Ectodermal cell (in vitro differentiated cells): ENCODE results near the gene TMEM190.

ENCODE experiments used
- H3K27ac ChIP-seq: 2 replicates; pipeline ENCODE4 v1.7.0; 2013; ENCODE audit warnings: mild to moderate bottlenecking, low read depth, low read length; ENCODE audit not compliant: insufficient read depth, poor library complexity, severe bottlenecking
- H3K27me3 ChIP-seq: 2 replicates; pipeline ENCODE4 v1.7.0; 2013; ENCODE audit warnings: mild to moderate bottlenecking, low read length; ENCODE audit not compliant: insufficient read depth, control insufficient read depth, poor library complexity, severe bottlenecking
- H3K36me3 ChIP-seq: one replicate; pipeline ENCODE4 v1.7.0; 2013; ENCODE audit warnings: low read length; ENCODE audit not compliant: control insufficient read depth, insufficient read depth
- H3K4me1 ChIP-seq: one replicate; pipeline ENCODE4 v1.7.0; 2013; ENCODE audit warnings: low read length; ENCODE audit not compliant: control insufficient read depth, insufficient read depth
- H3K4me3 ChIP-seq: 2 replicates; pipeline ENCODE4 v1.7.0; 2013; ENCODE audit warnings: low read depth, low read length, control low read depth; ENCODE audit not compliant: insufficient read depth
- H3K9me3 ChIP-seq: 2 replicates; pipeline ENCODE4 v1.7.0; 2013; ENCODE audit warnings: mild to moderate bottlenecking, low read length, moderate library complexity; ENCODE audit not compliant: control insufficient read depth
- whole genome bisulfite sequencing, 2 experiments: methylation state at CpG; one replicate each; pipeline ENCODE4 v1.1.7; 2013; ENCODE audit warnings: missing lambda C conversion rate in 2 of 2; 5-methylcytosine and 5-hydroxymethylcytosine counted together

Gene TMEM190

DNA sequence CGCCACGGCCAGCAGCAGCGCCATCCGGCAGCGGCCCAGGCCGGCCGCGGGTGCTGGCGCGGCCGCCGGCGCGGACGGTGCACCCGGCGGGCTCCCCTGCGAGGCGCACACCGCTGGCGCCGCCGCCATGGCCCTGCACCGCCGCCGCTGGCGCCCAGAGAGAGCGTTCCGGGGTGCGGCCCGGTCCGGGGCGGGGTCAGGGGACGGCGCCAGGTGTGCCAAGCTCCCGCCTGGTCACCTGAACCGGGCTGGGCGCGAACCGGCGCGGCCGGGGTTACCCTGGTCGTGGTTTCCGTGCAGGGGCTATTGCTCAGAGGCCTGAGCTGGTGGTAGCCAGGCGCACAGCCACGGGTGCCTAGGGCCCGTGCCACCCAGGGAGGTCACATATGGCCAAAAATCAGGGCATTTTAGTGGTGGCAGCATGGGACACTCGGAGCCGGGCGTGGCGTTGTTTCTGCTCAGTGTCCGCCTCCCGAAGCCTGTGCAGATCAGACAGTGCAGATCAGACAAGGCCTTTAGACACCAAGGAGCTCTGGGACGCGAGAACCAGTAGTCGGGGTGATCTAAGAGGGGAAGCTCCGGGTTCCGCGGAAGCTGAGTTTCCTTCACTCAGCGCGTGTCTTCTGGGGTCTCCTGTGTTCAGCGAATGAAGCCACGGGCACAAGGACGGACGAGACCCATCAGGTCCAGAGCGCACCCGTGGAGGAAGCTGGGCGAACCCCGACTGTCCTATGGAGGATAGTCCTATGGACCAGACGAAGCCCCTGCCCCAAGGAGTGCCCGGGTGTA is 7.7 kb downstream of the TMEM190 start, which contains the start of gene TMEM238:
TSS of gene TMEM238 (minus strand) at position 162 of the 789 bp plus-strand sequence. CDS start at position 129, 33 bp downstream.
- H3K4me3 ChIP-seq = peak within 1 kb of the TSS; percentile 83
- H3K4me1 ChIP-seq = peaks cover 24% of the 10 kb centered on the region
- H3K9me3 ChIP-seq = no peaks in the 10 kb centered on the region
- peaks cover 25% of the 10 kb centered on the region for H3K36me3 ChIP-seq
- H3K27me3 ChIP-seq = peaks cover 15% of the 10 kb centered on the region
- WGBS, 2 experiments = 35 to 38% methylated on average over 72 of the region's 72 CpGs
- peak within 1 kb of the TSS; percentile 31 for H3K27ac ChIP-seq

DNA sequence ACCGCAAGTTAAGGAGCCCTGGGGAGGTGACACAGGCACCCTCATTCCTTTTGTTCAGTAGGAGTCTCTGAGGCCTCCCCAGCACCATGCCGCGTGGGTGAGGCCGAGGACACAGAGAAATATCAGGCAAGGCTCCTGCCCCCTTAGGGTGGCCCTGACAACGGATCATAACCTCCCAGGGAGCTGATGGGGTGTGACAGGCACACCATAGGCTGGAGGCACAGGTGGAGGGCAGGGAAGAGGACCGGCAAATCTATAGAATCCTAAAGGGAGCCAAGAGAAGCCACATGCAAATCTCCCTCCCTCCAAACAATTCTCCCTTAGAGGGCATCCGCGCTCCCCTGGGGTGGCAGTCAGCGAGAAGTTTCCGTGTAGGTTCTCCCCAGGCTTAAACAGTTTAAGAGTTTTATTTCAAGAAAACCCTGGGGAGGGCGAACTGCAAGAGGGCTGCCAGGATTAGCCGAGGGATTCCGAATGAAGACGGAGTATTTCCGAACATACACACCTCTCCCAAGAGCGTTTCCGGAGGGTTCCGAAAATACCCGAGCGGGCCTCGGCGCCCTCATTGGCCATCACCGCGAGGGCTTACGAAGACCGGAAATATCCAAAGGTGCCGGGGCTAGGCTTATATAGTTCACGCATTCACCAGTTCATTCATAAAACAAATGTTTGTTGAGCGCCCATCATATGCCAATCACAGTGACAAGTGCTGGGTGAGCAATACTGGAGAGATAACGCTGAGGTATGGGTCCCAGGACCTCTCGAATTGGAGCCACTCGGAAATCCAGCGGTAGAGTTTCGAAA is 8.5 kb downstream of the TMEM190 start:
- Histone ChIP-seq H3K27me3 (peaks cover 12% of the 10 kb centered on the region), H3K9me3 (no peaks in the 10 kb centered on the region), H3K4me3 (peak overlapping the region; percentile 83), H3K4me1 (peaks cover 32% of the 10 kb centered on the region), H3K36me3 (peaks cover 32% of the 10 kb centered on the region), H3K27ac (peak overlapping the region; percentile 68)
- WGBS, 2 experiments = 8% methylated on average over 34 of the region's 34 CpGs

DNA sequence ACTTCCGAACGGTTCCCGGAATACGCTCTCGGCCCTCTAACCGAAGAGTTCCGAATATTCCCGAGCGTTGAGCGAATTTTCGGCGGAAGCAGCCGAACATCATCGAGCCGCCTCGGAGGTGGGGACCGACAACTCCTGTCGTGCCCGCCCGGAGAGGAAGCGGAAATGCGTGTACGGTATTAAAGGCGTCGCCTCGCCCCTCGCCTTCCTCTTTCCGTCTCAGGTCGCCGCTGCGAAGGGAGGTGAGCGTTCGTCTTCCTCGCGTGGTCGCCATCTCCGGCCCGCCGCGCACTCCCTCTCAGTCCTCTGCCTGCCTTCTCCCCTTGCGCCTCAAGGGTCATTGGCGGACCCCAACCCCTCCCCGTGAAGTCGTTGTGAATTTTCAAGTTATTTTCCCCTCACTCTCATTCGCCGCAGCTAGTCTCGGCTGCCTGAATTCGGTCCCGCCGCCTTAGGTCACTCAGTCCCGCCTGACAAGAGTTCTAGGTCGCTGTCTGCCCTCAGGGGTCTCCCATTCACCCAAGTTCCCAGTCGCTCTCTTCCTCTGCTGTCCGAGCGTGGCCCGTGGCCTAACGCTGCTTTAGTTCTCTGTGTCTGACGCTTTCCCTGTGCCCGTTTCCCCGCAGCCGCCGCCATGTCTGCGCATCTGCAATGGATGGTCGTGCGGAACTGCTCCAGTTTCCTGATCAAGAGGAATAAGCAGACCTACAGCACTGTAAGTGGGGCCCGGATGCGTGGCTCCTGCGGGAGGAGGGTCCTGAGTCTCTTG is 9.3 kb downstream of the TMEM190 start, which contains the start of gene RPL28:
TSS of gene RPL28 (plus strand) at position 209 of the 769 bp plus-strand sequence. CDS start at position 635, 426 bp downstream.
- WGBS, 2 experiments = 0% methylated on average over 68 of the region's 68 CpGs
- peak within 1 kb of the TSS; percentile 83 for H3K4me3 ChIP-seq

DNA sequence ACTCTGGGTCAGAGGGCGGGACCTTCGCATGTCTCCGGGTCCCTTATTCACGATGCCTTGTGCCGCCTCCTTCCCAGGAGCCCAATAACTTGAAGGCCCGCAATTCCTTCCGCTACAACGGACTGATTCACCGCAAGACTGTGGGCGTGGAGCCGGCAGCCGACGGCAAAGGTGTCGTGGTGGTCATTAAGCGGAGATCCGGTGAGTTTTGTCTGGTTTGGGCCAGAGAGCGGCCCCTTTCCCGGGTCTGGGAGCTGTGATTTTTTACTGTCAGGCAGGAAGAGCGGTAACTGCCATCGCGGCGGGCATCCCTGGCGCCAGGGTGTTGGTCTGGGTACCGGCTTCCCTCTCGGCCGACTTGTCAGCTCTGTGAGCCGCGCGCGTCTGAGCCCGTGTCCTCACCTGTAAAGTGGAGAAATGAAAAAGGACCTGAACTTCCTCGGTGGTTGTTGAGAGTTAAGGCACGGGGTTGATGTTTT is 9.9 kb downstream of the TMEM190 start:
- Histone ChIP-seq H3K27me3 (peaks cover 12% of the 10 kb centered on the region), H3K36me3 (peaks cover 32% of the 10 kb centered on the region), H3K9me3 (no peaks in the 10 kb centered on the region), H3K4me3 (peak overlapping the region; percentile 83), H3K27ac (no peak overlapping the region), H3K4me1 (peaks cover 32% of the 10 kb centered on the region)
- WGBS, 2 experiments = 9% methylated on average over 33 of the region's 33 CpGs

More for the DNA sequence above, 9.3 kb downstream of the TMEM190 start, which contains the start of gene RPL28:
- no peaks in the 10 kb centered on the region for H3K9me3 ChIP-seq
- peaks cover 32% of the 10 kb centered on the region for H3K36me3 ChIP-seq
- H3K27me3 ChIP-seq = peaks cover 12% of the 10 kb centered on the region
- peak within 1 kb of the TSS; percentile 68 for H3K27ac ChIP-seq
- peaks cover 32% of the 10 kb centered on the region for H3K4me1 ChIP-seq

DNA sequence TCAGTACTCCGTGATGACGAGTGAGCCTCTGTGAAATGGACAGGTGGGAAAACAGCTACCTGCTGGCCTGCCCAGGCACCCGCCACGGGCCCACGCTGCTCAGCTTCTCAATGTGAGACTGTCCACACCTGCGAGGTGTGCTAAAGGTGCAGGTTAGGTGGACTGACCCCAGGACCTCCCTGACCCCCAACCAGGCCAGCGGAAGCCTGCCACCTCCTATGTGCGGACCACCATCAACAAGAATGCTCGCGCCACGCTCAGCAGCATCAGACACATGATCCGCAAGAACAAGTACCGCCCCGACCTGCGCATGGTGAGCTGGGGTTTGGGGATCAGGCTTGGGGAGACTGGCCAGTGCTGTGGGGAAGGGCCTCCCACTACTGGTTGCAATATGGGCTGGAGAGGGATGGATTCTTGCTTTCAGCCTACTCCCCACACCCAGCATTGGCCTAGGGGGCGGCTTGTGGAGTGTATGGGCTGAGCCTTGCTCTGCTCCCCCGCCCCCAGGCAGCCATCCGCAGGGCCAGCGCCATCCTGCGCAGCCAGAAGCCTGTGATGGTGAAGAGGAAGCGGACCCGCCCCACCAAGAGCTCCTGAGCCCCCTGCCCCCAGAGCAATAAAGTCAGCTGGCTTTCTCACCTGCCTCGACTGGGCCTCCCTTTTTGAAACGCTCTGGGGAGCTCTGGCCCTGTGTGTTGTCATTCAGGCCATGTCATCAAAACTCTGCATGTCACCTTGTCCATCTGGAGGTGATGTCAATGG is 11.3 kb downstream of the TMEM190 start:
- Histone ChIP-seq H3K9me3 (no peaks in the 10 kb centered on the region), H3K4me1 (peaks cover 43% of the 10 kb centered on the region), H3K4me3 (no peak overlapping the region), H3K36me3 (peaks cover 32% of the 10 kb centered on the region), H3K27ac (no peak overlapping the region), H3K27me3 (peaks cover 5% of the 10 kb centered on the region)
- WGBS, 2 experiments = 93 to 94% methylated on average over 24 of the region's 24 CpGs

DNA sequence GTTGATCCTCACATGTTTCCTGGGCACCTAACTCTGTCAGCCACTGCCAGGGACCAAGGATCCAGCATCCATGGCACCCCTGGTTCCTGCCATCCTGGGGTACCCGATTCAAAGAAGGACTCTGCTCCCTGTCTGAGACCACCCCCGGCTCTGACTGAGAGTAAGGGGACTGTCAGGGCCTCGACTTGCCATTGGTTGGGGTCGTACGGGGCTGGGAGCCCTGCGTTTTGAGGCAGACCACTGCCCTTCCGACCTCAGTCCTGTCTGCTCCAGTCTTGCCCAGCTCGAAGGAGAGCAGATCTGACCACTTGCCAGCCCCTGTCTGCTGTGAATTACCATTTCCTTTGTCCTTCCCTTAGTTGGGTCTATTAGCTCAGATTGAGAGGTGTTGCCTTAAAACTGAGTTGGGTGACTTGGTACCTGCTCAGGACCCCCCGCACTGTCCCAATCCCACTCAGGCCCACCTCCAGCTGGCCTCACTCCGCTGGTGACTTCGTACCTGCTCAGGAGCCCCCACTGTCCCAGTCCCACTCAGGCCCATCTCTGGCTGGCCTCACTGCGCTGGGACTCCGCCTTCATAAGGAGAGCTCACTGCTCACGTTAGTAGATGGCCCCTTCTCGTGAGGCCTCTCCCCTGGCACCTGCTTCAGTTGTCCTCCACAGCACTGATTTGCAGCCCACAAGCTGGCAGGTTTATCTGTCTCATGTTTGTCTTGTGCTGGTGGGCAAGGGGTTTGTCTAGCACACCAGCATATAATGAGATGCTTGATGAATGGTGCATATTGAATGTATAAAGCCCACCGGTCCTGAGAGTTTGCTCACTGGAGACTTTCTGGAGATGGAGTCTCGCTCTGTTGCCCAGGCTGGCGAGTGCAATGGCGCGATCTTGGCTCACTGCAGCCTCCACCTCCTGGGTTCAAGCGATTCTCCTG is 13.0 kb downstream of the TMEM190 start:
- no peak overlapping the region for H3K4me3 ChIP-seq
- H3K27me3 ChIP-seq = no peaks in the 10 kb centered on the region
- 82 to 85% methylated on average over 21 of the region's 21 CpGs for WGBS, 2 experiments
- no peak overlapping the region for H3K27ac ChIP-seq
- H3K9me3 ChIP-seq = no peaks in the 10 kb centered on the region
- peaks cover 46% of the 10 kb centered on the region for H3K4me1 ChIP-seq
- H3K36me3 ChIP-seq = peaks cover 32% of the 10 kb centered on the region

DNA sequence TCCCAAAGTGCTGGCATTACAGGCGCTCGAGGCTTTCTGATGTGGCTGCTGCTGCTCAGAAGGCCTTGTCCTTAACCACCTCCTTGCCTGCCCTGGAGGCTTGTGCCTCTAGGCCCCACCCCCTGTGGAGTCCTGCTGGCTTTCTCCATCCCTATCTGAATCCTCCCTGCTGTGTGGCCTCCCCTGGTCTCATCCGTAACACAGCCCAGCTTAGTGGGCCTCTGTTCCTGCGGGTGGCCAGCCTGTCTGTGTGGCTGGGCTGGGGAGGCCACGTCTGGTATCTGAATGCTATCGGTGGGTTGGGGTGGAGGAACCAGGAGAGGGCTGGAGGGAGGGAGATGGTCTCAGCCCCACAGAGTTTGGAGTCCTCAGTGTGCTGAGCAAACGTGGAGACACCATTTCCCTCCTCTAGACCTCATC is 13.8 kb downstream of the TMEM190 start:
- Histone ChIP-seq H3K27ac (no peak overlapping the region), H3K27me3 (no peaks in the 10 kb centered on the region), H3K4me3 (no peak overlapping the region), H3K4me1 (peaks cover 46% of the 10 kb centered on the region), H3K9me3 (no peaks in the 10 kb centered on the region), H3K36me3 (peaks cover 32% of the 10 kb centered on the region)
- 65 to 69% methylated on average over 7 of the region's 7 CpGs for WGBS, 2 experiments

DNA sequence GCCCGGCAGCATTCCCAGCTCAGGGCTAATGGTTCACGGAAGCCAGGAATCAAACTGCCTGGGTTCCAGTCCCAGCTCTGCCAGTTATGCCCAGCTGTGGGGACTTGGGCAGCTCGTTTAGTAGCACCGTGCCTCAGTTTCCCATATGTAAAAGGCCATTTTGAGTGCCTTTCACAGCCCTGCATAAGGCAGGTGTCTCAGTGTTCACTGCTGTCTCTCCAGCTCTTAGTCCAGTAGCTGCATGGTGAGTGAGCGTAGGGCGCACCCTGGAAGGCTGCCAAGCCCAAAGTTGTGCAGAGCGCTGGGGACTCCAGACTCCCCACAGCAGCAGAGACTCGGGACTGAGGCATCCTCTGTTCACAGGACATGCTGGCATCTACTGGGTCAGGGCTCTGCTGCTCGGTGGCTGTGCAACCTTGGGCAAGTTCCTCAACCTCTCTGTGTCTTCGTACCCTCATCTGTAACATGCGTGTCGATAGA is 14.6 kb downstream of the TMEM190 start:
- H3K4me1 ChIP-seq = peaks cover 46% of the 10 kb centered on the region
- H3K27me3 ChIP-seq = no peaks in the 10 kb centered on the region
- WGBS, 2 experiments = 90 to 92% methylated on average over 12 of the region's 12 CpGs
- peaks cover 32% of the 10 kb centered on the region for H3K36me3 ChIP-seq
- H3K4me3 ChIP-seq = no peak overlapping the region
- no peak overlapping the region for H3K27ac ChIP-seq
- H3K9me3 ChIP-seq = no peaks in the 10 kb centered on the region
